Tibial artery (tissue), 4 donors: ENCODE results near the gene PCNT.

Source experiments
- DNase-seq, 2 donors: peaks; one replicate each; pipeline ENCODE4 v3.0.0-alpha.2; 2019
- H3K27ac ChIP-seq, 2 donors: fragments of 200-600 bp; sonication (generic) in 1 of 2; 1 replicate in 1 of 2; 2 replicates in 1 of 2; pipeline ENCODE4 v1.5.1; 2018 to 2019; ENCODE audit warnings: mild to moderate bottlenecking in 1 of 2
- H3K27me3 ChIP-seq, 2 donors: fragments of 200-600 bp; sonication (generic) in 1 of 2; one replicate each; pipeline versions ENCODE4 v1.5.1 to v1.6.0; 2016 to 2019
- H3K36me3 ChIP-seq, 3 donors: fragments of 200-600 bp; sonication (generic) in 2 of 3; one replicate each; pipeline ENCODE4 v1.5.1; 2016 to 2019; ENCODE audit warnings: mild to moderate bottlenecking in 2 of 3
- H3K4me1 ChIP-seq, 4 donors: fragments of 200-600 bp; sonication (generic) in 2 of 4; 1 replicate in 3 of 4; 2 replicates in 1 of 4; pipeline ENCODE4 v1.5.1; 2016 to 2019
- H3K4me3 ChIP-seq, 2 donors: fragments of 200-600 bp; sonication (generic) in 1 of 2; 1 replicate in 1 of 2; 2 replicates in 1 of 2; pipeline ENCODE4 v1.5.1; 2018 to 2019; ENCODE audit warnings: mild to moderate bottlenecking in 2 of 2
- H3K9me3 ChIP-seq, 3 donors: fragments of 200-600 bp; sonication (generic) in 1 of 3; one replicate each; pipeline ENCODE4 v1.5.1; 2016 to 2019
- CTCF ChIP-seq, 2 experiments: fragments of 200-600 bp in 1 of 2; fragments of 450-650 bp in 1 of 2; IDR thresholded peaks; one replicate each; pipeline ENCODE4 v1.5.1; 2017 to 2019; ENCODE audit warnings: antibody characterized with exemption in 2 of 2, mild to moderate bottlenecking in 1 of 2, moderate library complexity in 1 of 2
- intact Hi-C: fragments of 100-400 bp; cut with DNase I; formaldehyde crosslinking; loops from one replicate; pipeline ENCODE4 v1.15.0; 2023; ENCODE audit warnings: low total_unique reads

PCNT gene

GRCh38 chr21:46425041-46425440, 101.1 kb downstream of the PCNT start:
- Histone ChIP-seq H3K4me1 (no peaks in the 10 kb centered on the region), H3K9me3 (no peaks in the 10 kb centered on the region), H3K4me3 (no peak overlapping the region), H3K27me3 (no peaks in the 10 kb centered on the region), H3K36me3 (peaks cover 35 to 89% (median 68%) of the 10 kb centered on the region in 3 donors), H3K27ac (no peak overlapping the region)
- no peak for DNase-seq
- no peak for TF ChIP-seq CTCF (IDR thresholded peaks at IDR 0.05)
- intact Hi-C loops, result no loop called here

- intact Hi-C loops, result no loop called here
- DNase-seq, result no peak
- Histone ChIP-seq H3K27me3 (no peaks in the 10 kb centered on the region), H3K36me3 (peaks cover 40 to 91% (median 73%) of the 10 kb centered on the region in 3 donors), H3K27ac (no peak overlapping the region), H3K4me1 (no peaks in the 10 kb centered on the region), H3K4me3 (no peak overlapping the region), H3K9me3 (no peaks in the 10 kb centered on the region)
- no peak for TF ChIP-seq CTCF (IDR thresholded peaks at IDR 0.05)
Measured at GRCh38 chr21:46425571-46425970, 101.6 kb downstream of the PCNT start.

- intact Hi-C loops, result no loop called here
- Histone ChIP-seq H3K4me1 (no peaks in the 10 kb centered on the region), H3K27ac (no peak overlapping the region), H3K36me3 (peaks cover 49 to 91% (median 75%) of the 10 kb centered on the region in 3 donors), H3K27me3 (no peaks in the 10 kb centered on the region), H3K9me3 (no peaks in the 10 kb centered on the region), H3K4me3 (no peak overlapping the region)
- DNase-seq, result no peak
- no peak for TF ChIP-seq CTCF (IDR thresholded peaks at IDR 0.05)
Measured at GRCh38 chr21:46426313-46427046, 102.5 kb downstream of the PCNT start.

- DNase-seq, result no peak
- Histone ChIP-seq H3K27ac (no peak overlapping the region), H3K4me1 (no peaks in the 10 kb centered on the region), H3K36me3 (peaks cover 53 to 91% (median 75%) of the 10 kb centered on the region in 3 donors), H3K9me3 (no peaks in the 10 kb centered on the region), H3K27me3 (no peaks in the 10 kb centered on the region), H3K4me3 (no peak overlapping the region)
- TF ChIP-seq CTCF (IDR thresholded peaks at IDR 0.05), result no peak
- intact Hi-C loops, result no loop called here
Measured at GRCh38 chr21:46427516-46427915, 103.6 kb downstream of the PCNT start.

GRCh38 chr21:46428286-46428685, 104.3 kb downstream of the PCNT start:
- no peaks in the 10 kb centered on the region for H3K4me1 ChIP-seq
- H3K27ac ChIP-seq, result no peak overlapping the region
- H3K9me3 ChIP-seq, result no peaks in the 10 kb centered on the region
- intact Hi-C loops, result no loop called here
- H3K36me3 ChIP-seq, result peaks cover 51 to 89% (median 76%) of the 10 kb centered on the region in 3 donors
- no peak for TF ChIP-seq CTCF (IDR thresholded peaks at IDR 0.05)
- H3K4me3 ChIP-seq, result no peak overlapping the region
- no peak for DNase-seq
- H3K27me3 ChIP-seq, result no peaks in the 10 kb centered on the region
